Esophagus squamous epithelium (tissue), 5 donors: ENCODE measurements around the gene DYNC1I2. TPM values are rescaled to one million over a fixed set of nuclear protein-coding genes. Genes with fewer than 3 reads are reported as not detected.
"Not testable (repeated sequence)": the region's sequence is repeated elsewhere in the genome, so short reads cannot be mapped to it uniquely, and the experiment has no call there.

Experiments used
- DNase-seq: peaks from one replicate; lab custom pipeline; 2025; lab: John Stamatoyannopoulos, UW
- H3K27ac ChIP-seq, 4 donors: fragments of 200-600 bp; sonication (generic); one replicate each; pipeline ENCODE4 v1.5.1; 2016 to 2019; ENCODE audit warnings: mild to moderate bottlenecking in 1 of 4
- H3K27me3 ChIP-seq, 4 donors: fragments of 200-600 bp; sonication (generic); 1 replicate in 3 of 4; 2 replicates in 1 of 4; pipeline versions ENCODE4 v1.5.1 to v1.6.0; 2017 to 2021; ENCODE audit warnings: antibody characterized with exemption in 1 of 4
- H3K36me3 ChIP-seq, 3 donors: fragments of 200-600 bp; sonication (generic); one replicate each; pipeline ENCODE4 v1.5.1; 2016 to 2019
- H3K4me1 ChIP-seq, 3 donors: fragments of 200-600 bp; sonication (generic); one replicate each; pipeline ENCODE4 v1.5.1; 2017 to 2019
- H3K4me3 ChIP-seq, 4 donors: fragments of 200-600 bp; sonication (generic); 1 replicate in 3 of 4; 2 replicates in 1 of 4; pipeline ENCODE4 v1.5.1; 2016 to 2019; ENCODE audit warnings: mild to moderate bottlenecking in 2 of 4, moderate library complexity in 1 of 4
- H3K9me3 ChIP-seq, 3 donors: fragments of 200-600 bp; sonication (generic); one replicate each; pipeline ENCODE4 v1.5.1; 2016 to 2019
- CTCF ChIP-seq, 6 experiments: fragments of 450-650 bp in 4 of 6; fragments of 200-600 bp in 2 of 6; sonication (generic) in 2 of 6; IDR thresholded peaks; one replicate each; pipeline ENCODE4 v1.5.1; 2016 to 2019; ENCODE audit warnings: antibody characterized with exemption in 6 of 6, mild to moderate bottlenecking in 4 of 6, moderate library complexity in 4 of 6
- POLR2A ChIP-seq, 4 donors: fragments of 450-650 bp; IDR thresholded peaks; one replicate each; pipeline ENCODE4 v1.6.1; 2017; ENCODE audit warnings: antibody characterized with exemption in 4 of 4, mild to moderate bottlenecking in 4 of 4, moderate library complexity in 3 of 4
- WGBS, 2 donors: methylation state at CpG; one replicate each; pipeline ENCODE4 v1.1.5; 2018; 5-methylcytosine and 5-hydroxymethylcytosine counted together
- intact Hi-C: fragments of 100-400 bp; cut with DNase I; formaldehyde crosslinking; loops from one replicate; pipeline ENCODE4 v1.15.0; 2022
- total RNA-seq, 4 donors: library from RNA; depleted of rRNA; stranded (reverse); fragments of >200 nt; gene quantifications; one replicate each; pipeline ENCODE4 v1.1.0, GENCODE V29; 2016
- donor health status: DM: yes; HTN: yes; CAD: no.

DYNC1I2 gene
- total RNA-seq, 4 donors from 2014 or later = 77.9 to 105 (median 91.9) TPM

- no peaks in the 10 kb centered on the region for H3K9me3 ChIP-seq
- no peaks in the 10 kb centered on the region for H3K4me1 ChIP-seq
- H3K27ac ChIP-seq = no peak overlapping the region
- TF ChIP-seq POLR2A (IDR thresholded peaks at IDR 0.05) (no peak), CTCF (IDR thresholded peaks at IDR 0.05) (no peak)
- intact Hi-C loops = no loop called here
- WGBS, 2 donors = 88 to 96% methylated on average over 1 of the region's 1 CpG
- H3K4me3 ChIP-seq = no peak overlapping the region
- DNase-seq = no peak
- H3K36me3 ChIP-seq = peaks cover 0 to 98% (median 8%) of the 10 kb centered on the region in 3 donors
- H3K27me3 ChIP-seq = no peaks in the 10 kb centered on the region
These were observed 67.1 kb downstream of the DYNC1I2 start for GRCh38 chr2:171754254-171754939.

- peaks cover 0 to 88% (median 0%) of the 10 kb centered on the region in 3 donors for H3K36me3 ChIP-seq
- H3K9me3 ChIP-seq, DNase-seq, H3K27ac ChIP-seq, H3K27me3 ChIP-seq, intact Hi-C loops, H3K4me3 ChIP-seq, H3K4me1 ChIP-seq: not testable (repeated sequence)
- WGBS, 2 donors = 94 to 95% methylated on average over 1 of the region's 1 CpG
These were observed 71.5 kb downstream of the DYNC1I2 start for GRCh38 chr2:171758762-171759161.

- H3K4me1 ChIP-seq, intact Hi-C loops, H3K27me3 ChIP-seq, H3K9me3 ChIP-seq, H3K4me3 ChIP-seq, DNase-seq, H3K27ac ChIP-seq: not testable (repeated sequence)
- peaks cover 0 to 64% (median 0%) of the 10 kb centered on the region in 3 donors for H3K36me3 ChIP-seq
- 75% methylated on average over 2 of the region's 4 CpGs; no CpG with 5 or more reads in 1 of the 2 donors for WGBS, 2 donors
These were observed 73.9 kb downstream of the DYNC1I2 start for GRCh38 chr2:171761176-171761575.

GRCh38 chr2:171762879-171763573, 75.8 kb downstream of the DYNC1I2 start:
- TF ChIP-seq POLR2A (IDR thresholded peaks at IDR 0.05) (no peak), CTCF (IDR thresholded peaks at IDR 0.05) (no peak)
- H3K27me3 ChIP-seq = no peaks in the 10 kb centered on the region
- no peak overlapping the region for H3K4me3 ChIP-seq
- peaks cover 0 to 52% (median 0%) of the 10 kb centered on the region in 3 donors for H3K36me3 ChIP-seq
- no peaks in the 10 kb centered on the region for H3K4me1 ChIP-seq
- 73 to 85% methylated on average over 2 of the region's 2 CpGs for WGBS, 2 donors
- no peak overlapping the region for H3K27ac ChIP-seq
- DNase-seq = no peak
- no peaks in the 10 kb centered on the region for H3K9me3 ChIP-seq
- intact Hi-C loops = no loop called here

GRCh38 chr2:171763602-171764001, 76.3 kb downstream of the DYNC1I2 start:
- DNase-seq = no peak
- Histone ChIP-seq H3K4me3 (no peak overlapping the region), H3K27me3 (no peaks in the 10 kb centered on the region), H3K27ac (no peak overlapping the region), H3K9me3 (no peaks in the 10 kb centered on the region), H3K36me3 (peaks cover 0 to 46% (median 0%) of the 10 kb centered on the region in 3 donors), H3K4me1 (no peaks in the 10 kb centered on the region)
- intact Hi-C loops = no loop called here
- 94 to 95% methylated on average over 3 of the region's 3 CpGs for WGBS, 2 donors
- TF ChIP-seq CTCF (IDR thresholded peaks at IDR 0.05) = no peak
- TF ChIP-seq POLR2A (IDR thresholded peaks at IDR 0.05) = no peak

GRCh38 chr2:171771463-171771862, 84.2 kb downstream of the DYNC1I2 start:
- no peak for DNase-seq

More at GRCh38 chr2:171771463-171771862, 84.2 kb downstream of the DYNC1I2 start:
- no peaks in the 10 kb centered on the region for H3K27me3 ChIP-seq
- TF ChIP-seq POLR2A (IDR thresholded peaks at IDR 0.05) (no peak), CTCF (IDR thresholded peaks at IDR 0.05) (no peak)
- H3K9me3 ChIP-seq = peaks cover 0 to 7% (median 0%) of the 10 kb centered on the region in 3 donors
- no peaks in the 10 kb centered on the region for H3K4me1 ChIP-seq
- intact Hi-C loops = no loop called here
- peaks cover 0 to 5% (median 0%) of the 10 kb centered on the region in 3 donors for H3K36me3 ChIP-seq
- no peak overlapping the region for H3K4me3 ChIP-seq
- no peak overlapping the region for H3K27ac ChIP-seq
